Tibial nerve (tissue), 3 donors: Measurements from ENCODE around the gene PROP1.

Experiments used
- POLR2A ChIP-seq, 2 donors: fragments of 450-650 bp; IDR thresholded peaks; one replicate each; pipeline ENCODE4 v1.6.1; 2017; ENCODE audit warnings: antibody characterized with exemption in 2 of 2, mild to moderate bottlenecking in 2 of 2, moderate library complexity in 2 of 2
- TF ChIP-seq, protein P1 (sequence below), 5 experiments: fragments of 200-600 bp in 3 of 5; fragments of 450-650 bp in 2 of 5; sonication (generic) in 3 of 5; IDR thresholded peaks; one replicate each; pipeline ENCODE4 v1.5.1; 2016 to 2019; ENCODE audit warnings: antibody characterized with exemption in 5 of 5, mild to moderate bottlenecking in 3 of 5, moderate library complexity in 2 of 5

DNA sequence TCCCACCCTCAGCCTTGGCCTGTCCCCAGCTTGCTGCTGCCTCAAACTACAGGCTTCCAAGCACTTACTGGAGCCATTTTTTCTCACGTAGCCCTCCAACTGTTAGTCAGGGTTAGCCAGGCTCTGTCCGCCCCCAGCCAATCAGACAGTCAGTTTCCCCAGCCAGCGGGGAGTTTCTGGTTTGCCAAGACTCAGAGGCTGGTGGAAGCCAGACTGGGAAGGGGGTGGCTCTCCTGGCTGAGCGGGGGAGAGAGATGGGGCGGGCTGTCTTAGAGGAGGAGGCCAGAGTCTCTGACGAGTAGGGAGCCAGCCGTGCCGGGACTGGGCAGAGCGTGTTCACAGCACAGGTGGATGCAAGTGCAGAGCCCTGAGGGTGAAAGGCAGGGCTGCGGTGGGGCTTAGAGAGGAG is 15.3 kb downstream of the PROP1 start:
- TF ChIP-seq, protein P1, sequence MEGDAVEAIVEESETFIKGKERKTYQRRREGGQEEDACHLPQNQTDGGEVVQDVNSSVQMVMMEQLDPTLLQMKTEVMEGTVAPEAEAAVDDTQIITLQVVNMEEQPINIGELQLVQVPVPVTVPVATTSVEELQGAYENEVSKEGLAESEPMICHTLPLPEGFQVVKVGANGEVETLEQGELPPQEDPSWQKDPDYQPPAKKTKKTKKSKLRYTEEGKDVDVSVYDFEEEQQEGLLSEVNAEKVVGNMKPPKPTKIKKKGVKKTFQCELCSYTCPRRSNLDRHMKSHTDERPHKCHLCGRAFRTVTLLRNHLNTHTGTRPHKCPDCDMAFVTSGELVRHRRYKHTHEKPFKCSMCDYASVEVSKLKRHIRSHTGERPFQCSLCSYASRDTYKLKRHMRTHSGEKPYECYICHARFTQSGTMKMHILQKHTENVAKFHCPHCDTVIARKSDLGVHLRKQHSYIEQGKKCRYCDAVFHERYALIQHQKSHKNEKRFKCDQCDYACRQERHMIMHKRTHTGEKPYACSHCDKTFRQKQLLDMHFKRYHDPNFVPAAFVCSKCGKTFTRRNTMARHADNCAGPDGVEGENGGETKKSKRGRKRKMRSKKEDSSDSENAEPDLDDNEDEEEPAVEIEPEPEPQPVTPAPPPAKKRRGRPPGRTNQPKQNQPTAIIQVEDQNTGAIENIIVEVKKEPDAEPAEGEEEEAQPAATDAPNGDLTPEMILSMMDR (IDR thresholded peaks at IDR 0.05), result no peak
- TF ChIP-seq POLR2A (IDR thresholded peaks at IDR 0.05), result no peak
